ENCODE data around the gene STK24.
A peak's percentile ranks its signal among the peaks of the same experiment; 100 is the strongest.

Gene STK24

GRCh38 chr13:98486412-98486811 is 90.5 kb downstream of the STK24 start:
- DNase-seq: no peak

- no peak for DNase-seq
Measured at GRCh38 chr13:98485561-98485960, 91.3 kb downstream of the STK24 start.

- peak; percentile 43 for DNase-seq
Measured at GRCh38 chr13:98484289-98485219, 92.4 kb downstream of the STK24 start.

GRCh38 chr13:98483601-98484288 is 93.2 kb downstream of the STK24 start:
- no peak for DNase-seq

DNA sequence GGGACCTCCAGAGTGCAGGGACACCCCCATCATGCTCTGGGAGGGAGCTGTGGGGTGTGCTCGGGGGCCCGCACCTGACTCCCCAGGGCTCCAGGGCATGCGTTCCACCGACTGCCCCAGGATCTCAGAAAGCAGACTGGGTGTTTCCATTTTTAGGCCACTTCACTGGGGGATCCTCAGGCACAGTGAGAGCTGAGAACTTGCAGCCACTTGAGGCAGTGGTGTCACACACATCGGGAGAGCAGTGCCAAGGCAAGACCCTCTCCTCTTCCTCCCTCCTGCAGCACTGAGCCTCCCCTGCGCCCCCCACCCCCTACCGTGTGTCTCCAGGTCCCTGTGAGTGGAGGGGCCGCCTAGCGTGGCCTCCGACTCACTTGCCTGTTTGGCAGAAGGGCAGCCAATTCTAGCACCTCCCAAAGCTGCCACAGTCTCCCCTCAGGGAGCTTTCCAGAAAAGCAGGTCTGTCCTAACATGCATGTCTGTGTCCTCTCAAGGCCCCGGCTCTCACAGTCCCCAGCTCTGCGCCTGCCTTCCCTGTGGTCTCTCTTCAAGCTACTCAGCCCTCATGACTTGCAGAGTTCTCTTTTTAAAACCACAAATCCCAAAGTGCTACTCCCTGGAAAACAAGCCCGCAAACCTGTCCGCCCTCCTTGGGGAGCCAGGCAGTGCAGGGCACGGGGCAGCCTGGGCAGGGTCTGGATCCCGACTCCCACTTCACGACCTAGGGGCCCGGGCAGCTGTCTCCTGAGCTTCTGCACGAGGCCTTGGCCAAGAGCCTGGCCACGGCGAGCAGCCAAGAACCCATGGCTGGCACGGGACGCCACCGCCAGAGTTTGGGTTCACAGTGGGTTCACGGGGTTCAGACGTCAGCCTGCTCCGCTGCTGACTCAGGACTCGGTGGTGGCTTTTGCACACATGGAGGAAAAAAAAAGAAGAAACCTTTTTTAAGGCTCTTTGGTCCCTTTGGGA is 94.1 kb downstream of the STK24 start:
- DNase-seq: peak; percentile 17

GRCh38 chr13:98480915-98481877 is 95.7 kb downstream of the STK24 start:
- peak; percentile 40 for DNase-seq

GRCh38 chr13:98479496-98480003 is 97.4 kb downstream of the STK24 start:
- no peak for DNase-seq

DNA sequence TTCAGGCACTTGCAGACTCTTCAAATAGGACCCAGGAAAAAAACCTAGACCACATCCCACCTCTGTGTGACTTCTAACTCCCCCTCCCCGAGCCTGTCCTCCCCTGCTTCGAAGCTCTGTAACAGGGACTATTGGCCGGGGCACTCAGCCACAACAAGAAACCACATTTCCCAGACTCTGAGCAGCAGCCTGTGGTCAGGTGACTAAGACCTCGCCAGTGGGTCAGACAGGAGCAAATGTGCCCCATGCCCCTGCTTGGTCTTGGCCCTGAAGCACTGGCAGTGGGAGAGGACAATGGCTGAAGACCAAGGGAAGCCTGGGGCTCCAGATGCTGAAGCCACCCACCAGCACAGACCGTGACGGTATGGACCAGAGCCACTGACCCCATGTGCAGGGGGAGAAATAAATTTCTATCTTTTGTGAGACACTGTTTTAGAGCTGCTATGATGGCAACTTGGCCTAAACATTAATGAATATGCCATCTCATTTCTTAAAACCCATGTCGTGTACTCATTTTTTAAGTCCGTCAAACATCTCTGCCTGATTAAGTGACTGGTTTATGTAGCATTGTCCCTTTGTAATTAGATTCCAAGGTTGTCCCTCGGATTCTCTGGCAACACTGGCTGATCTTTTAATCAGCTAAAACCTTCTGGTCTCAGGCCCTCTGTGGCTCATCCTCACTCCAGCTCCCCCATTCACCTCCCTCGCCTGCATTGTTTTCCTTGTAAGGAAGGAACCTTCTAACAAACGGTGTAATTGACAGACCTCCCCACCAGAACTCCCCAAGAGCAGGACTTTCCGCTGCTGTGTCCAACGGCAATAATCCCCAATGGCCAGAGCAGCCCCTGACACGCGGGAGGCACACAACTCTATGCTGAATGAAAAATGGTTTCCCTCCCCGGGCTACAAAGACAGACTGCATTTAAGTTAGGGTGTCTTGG is 98.4 kb downstream of the STK24 start:
- DNase-seq: no peak

- DNase-seq: no peak
Measured at GRCh38 chr13:98476538-98476966, 100.4 kb downstream of the STK24 start.

DNA sequence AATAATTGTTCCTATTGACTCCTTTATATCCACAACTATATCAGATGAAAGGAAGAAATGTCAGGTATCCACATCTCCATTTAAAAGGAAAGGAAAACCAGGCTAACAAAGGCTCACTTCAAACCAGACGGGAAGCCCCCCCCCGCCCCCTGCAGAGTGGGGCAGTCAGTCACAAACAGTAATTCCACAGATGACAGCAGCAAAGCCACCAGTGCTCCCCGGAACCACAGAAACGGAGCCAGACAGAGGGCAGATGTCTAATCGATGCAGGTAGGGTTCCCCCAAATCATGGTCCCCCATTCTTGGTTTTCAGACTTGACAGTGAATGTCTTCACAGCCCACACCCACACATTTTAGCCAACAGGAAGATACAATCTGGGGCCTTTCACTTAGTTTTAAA is 100.8 kb downstream of the STK24 start:
- no peak for DNase-seq

DNA sequence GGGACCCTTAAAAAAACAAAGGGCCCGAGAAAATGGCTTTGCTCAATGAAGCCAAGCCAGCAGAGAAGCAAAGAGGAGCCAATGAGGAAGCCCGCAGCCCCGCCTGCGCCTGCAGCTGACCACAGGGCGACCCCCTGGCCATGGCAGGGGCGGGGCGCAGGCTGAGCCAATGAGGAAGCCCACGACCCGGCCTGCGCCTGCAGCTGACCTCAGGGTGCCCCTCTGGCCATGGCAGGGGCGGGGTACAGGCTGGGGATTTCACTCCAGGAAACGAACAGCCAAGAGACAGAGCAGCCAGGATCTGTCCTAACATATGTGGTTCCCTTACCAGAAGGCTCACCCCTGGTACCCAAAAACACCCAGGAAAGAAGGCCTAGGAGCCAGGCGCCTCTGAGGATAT is 101.4 kb downstream of the STK24 start:
- no peak for DNase-seq

DNA sequence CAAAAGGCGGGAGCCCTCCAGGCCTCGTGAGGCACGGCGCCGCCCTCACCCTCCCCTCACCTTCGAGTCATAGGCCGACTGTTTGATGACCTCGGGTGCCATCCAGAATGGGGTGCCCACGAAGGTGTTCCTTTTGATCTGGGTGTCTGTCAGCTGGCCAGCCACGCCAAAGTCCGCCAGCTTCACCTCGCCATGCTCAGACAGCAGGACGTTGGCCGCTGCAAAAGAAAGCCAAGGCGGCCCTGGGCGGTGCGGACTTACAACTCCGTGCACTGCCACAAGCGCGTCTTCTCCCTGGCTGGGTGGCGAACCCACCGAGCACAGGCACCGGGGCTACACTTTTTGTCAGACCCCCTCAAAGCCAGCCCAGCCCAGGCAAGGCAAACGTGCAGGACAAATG is 102.1 kb downstream of the STK24 start:
- DNase-seq: no peak

GRCh38 chr13:98474292-98474691 is 102.6 kb downstream of the STK24 start:
- DNase-seq: no peak

DNA sequence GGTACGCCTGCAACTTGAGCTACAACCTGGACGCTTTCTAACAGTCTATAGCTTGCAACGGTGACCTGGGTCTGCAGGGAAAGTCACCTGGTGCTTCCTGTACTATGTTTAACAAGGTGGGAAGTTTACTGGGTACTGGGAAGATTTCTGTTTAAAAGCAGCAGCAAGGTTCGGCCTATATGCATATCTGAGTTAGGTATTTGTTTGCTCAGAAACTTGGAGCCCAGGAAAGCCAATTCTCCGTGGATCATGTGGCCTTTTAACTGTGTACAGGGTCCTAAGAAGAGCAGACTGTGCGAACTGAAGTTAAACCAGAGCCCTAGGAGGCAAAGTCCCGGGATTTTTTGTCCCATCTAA is 103.1 kb downstream of the STK24 start:
- no peak for DNase-seq

- DNase-seq: no peak
Measured at GRCh38 chr13:98473135-98473787, 103.6 kb downstream of the STK24 start.

- DNase-seq: no peak
Measured at GRCh38 chr13:98471934-98472333, 105.0 kb downstream of the STK24 start.

DNA sequence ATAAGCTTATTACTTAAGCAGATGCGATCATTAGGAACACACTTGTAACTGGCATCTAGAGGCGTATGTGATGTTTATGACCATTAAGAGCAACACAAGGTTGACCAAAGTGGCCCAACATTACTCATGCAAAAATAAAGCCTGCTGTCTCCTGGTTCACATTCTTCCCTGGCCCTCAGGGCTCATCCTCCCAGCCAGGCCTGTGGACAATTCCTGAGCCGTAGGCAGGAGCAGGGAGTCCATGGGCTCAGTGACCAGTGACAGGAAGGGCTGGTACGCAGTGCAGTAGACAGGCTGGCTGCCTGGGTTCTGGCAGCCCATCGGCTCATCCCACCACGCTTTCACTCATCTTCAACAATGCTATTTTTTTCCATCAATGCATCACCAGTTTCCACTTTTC is 106.0 kb downstream of the STK24 start:
- DNase-seq: no peak

DNA sequence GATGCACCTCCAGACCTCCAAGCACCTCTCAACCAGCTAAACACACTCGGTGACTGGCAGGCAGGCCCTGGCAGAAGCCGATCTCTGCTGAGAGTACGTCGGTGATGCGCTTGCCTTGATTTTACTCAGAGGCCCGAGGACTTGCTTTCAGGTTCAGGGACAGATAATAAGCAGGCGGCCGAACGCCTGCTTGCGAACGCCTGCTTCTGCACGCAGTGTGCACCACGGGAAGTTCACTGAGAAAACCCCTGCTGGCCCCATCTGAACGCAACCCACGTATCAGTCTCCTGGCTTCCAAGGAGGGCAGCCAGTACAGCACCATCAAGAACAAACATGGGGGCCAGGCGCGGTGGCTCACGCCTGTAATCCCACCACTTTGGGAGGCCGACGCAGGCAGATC is 108.0 kb downstream of the STK24 start:
- DNase-seq: no peak

DNA sequence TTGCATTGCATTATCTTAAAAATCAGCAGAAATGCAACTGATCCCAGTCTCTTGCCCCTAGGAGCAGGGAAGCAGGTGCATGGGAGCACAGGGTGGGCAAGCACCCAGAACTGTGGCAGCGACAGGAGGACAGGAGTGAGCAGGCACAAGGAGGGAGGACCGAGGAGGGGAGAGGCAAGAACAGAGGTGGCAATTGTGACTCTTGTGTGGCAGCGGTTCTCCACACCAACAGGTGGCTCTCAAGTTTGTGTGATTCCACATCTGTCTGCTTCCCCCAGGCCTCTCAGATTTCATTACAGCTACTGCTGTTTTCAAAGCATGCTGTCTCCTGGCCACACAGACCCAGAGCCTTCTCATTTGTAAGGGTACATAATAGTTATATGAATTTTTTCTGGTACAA is 108.5 kb downstream of the STK24 start:
- DNase-seq: no peak

Data from NCI-H1694 (cell line).